CD8-positive, alpha-beta memory T cell (primary cell): ENCODE data around the gene NKAIN4. TPM values are rescaled to one million over a fixed set of nuclear protein-coding genes. Genes with fewer than 3 reads are reported as not detected.
A peak's percentile ranks its signal among the peaks of the same experiment; 100 is the strongest.

ENCODE experiments used
- CTCF ChIA-PET: fragments of 350-600 bp; sonication (Branson Sonifier 250); formaldehyde crosslinking; loops from one replicate; lab custom pipeline; 2021; ENCODE audit warnings: antibody characterized with exemption; lab: Charles Lee
- POLR2A ChIA-PET: fragments of 350-600 bp; sonication (Branson Sonifier 250); formaldehyde crosslinking; loops from one replicate; lab custom pipeline; 2021; ENCODE audit warnings: antibody characterized with exemption; lab: Charles Lee
- DNase-seq, 5 donors: peaks; one replicate each; pipeline versions ENCODE4 v3.0.0 to v3.0.0-alpha.2; 2020 to 2022; ENCODE audit warnings: mixed read lengths in 1 of 5
- H3K27ac ChIP-seq: one replicate; pipeline ENCODE4 v1.7.0; 2013; ENCODE audit warnings: low read depth, mild to moderate bottlenecking, low read length, moderate library complexity
- H3K27me3 ChIP-seq: 2 replicates; pipeline ENCODE4 v1.7.0; 2013; ENCODE audit warnings: low read length, mild to moderate bottlenecking; ENCODE audit not compliant: insufficient read depth, poor library complexity, severe bottlenecking
- H3K36me3 ChIP-seq: 2 replicates; pipeline ENCODE4 v1.7.0; 2013; ENCODE audit warnings: mild to moderate bottlenecking, low read length, moderate library complexity; ENCODE audit not compliant: insufficient read depth
- H3K4me1 ChIP-seq: 2 replicates; pipeline ENCODE4 v1.7.0; 2013; ENCODE audit warnings: mild to moderate bottlenecking, low read length, moderate library complexity; ENCODE audit not compliant: insufficient read depth
- H3K4me3 ChIP-seq: 2 replicates; pipeline ENCODE4 v1.7.0; 2013; ENCODE audit warnings: mild to moderate bottlenecking, low read length
- H3K9me3 ChIP-seq: 2 replicates; pipeline ENCODE4 v1.7.0; 2013; ENCODE audit warnings: mild to moderate bottlenecking, low read length
- H3K27ac Mint-ChIP-seq, 8 donors: one replicate each; pipeline ENCODE4 v1.8.0; 2020 to 2021; ENCODE audit warnings: mixed read lengths in 8 of 8, mild to moderate bottlenecking in 6 of 8, inconsistent platforms in 3 of 8, moderate library complexity in 3 of 8
- H3K27me3 Mint-ChIP-seq, 2 donors: one replicate each; pipeline ENCODE4 v1.8.0; 2020 to 2021; ENCODE audit warnings: mixed read lengths in 2 of 2, mild to moderate bottlenecking in 1 of 2, moderate library complexity in 1 of 2
- H3K36me3 Mint-ChIP-seq, 3 donors: one replicate each; pipeline ENCODE4 v1.8.0; 2020 to 2021; ENCODE audit warnings: mixed read lengths in 3 of 3, inconsistent platforms in 1 of 3, mild to moderate bottlenecking in 1 of 3
- H3K4me1 Mint-ChIP-seq, 3 donors: one replicate each; pipeline ENCODE4 v1.8.0; 2020 to 2021; ENCODE audit warnings: mixed read lengths in 3 of 3, inconsistent platforms in 1 of 3, mild to moderate bottlenecking in 1 of 3
- H3K4me3 Mint-ChIP-seq, 7 donors: one replicate each; pipeline ENCODE4 v1.8.0; 2020 to 2021; ENCODE audit warnings: mixed read lengths in 7 of 7, mild to moderate bottlenecking in 6 of 7, moderate library complexity in 4 of 7, inconsistent platforms in 2 of 7
- H3K9me3 Mint-ChIP-seq, 5 donors: one replicate each; pipeline ENCODE4 v1.8.0; 2020 to 2022; ENCODE audit warnings: mixed read lengths in 5 of 5, mild to moderate bottlenecking in 3 of 5, moderate library complexity in 2 of 5, inconsistent platforms in 1 of 5
- polyA plus RNA-seq: library from polyadenylated mRNA; unstranded; fragments of 300-500 nt; fragmentation: Illumina TruSeq; gene quantifications from one replicate; pipeline ENCODE4 v1.2.3, GENCODE V29; 2021
- total RNA-seq, 2 experiments: library from RNA; stranded (reverse); gene quantifications; one replicate each; pipeline ENCODE4 v1.2.3, GENCODE V29; 2021

The NKAIN4 gene
- total and polyA plus RNA-seq, 3 experiments from 2014 or later = not detected

DNA sequence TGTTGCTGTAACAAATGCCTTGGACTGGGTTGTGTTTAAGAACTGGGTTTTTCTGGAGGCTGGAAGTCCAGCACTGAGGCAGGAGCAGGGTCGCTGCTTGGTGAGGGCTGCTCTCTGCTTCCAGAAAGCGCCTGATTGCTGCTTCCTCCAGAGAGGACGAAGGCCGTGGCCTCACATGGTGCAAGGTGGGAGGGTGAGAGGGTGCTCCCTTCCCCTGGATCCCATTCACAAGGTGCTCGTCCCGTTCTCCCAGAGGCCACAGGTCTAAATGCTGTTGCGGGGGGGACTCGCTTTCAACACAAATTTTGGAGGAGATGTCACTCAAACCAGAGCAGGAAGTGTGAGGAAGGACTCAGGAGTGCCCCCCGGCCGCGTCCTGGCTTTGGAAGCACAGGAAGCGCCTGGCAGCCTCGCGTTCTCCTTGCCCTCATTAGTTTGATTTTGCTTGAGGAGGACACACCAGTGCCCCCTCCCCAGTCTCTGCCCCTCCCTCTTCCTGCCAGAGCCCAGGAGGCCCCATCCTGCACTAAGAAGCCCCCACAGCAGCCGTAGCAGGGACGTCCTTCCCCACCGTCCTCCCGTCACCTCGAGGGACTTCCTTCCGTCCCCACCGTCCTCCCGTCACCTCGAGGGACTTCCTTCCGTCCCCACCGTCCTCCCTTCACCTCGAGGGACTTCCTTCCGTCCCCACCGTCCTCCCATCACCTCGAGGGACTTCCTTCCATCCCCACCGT is 7.7 kb upstream of the NKAIN4 start:
- no peak for DNase-seq
- Histone ChIP-seq H3K4me1 (no peaks in the 10 kb centered on the region), H3K4me3 (no peak overlapping the region), H3K27ac (no peak overlapping the region), H3K27me3 (no peaks in the 10 kb centered on the region), H3K36me3 (no peaks in the 10 kb centered on the region), H3K9me3 (no peaks in the 10 kb centered on the region)
- Mint-ChIP-seq H3K27ac (peak overlapping the region in 1 of 8 donors; percentile 95), H3K27me3 (peaks cover 16 to 38% of the 10 kb centered on the region in 2 donors), H3K4me1 (peaks cover 2 to 8% (median 6%) of the 10 kb centered on the region in 3 donors), H3K4me3 (peak overlapping the region in 1 of 7 donors; percentile 88), H3K36me3 (peaks cover 0 to 2% (median 0%) of the 10 kb centered on the region in 3 donors), H3K9me3 (no peaks in the 10 kb centered on the region)
- ChIA-PET CTCF (no interaction called here), POLR2A (no interaction called here)

DNA sequence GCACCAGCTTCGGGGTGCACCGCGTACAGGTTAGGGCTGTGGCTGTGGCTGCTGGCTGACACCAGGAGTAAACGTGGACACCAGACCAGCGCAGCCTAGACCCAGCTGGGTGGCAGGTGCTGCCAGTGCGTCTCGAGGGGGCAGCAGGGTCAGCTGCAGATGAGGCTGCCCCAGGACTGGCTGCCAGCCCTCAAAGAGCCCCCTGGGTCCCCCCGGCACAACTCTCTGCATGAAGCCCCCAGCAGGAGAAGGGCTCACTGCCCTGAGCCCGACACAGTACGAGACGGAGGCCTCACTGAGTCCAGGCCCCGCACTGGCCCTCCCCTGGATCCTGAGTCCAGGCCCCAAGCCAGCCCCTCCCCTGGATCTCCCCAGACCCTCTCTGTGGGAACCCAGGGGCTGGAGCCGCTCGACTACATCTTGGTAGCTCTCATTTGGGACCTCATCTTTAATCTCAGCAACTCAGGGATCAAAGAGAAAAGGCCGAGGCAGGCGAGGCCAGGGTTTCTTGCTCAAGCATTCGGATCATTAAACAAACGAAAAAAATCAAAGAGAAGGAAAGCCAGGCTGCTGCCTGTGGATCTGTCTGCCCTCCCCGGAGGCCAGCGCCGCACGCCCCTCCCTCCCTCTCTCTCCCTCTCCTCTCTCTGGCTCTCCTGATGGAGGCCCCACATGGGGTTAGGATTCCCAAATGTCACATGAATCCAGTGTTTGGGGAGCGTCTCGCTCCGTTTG is 7.0 kb upstream of the NKAIN4 start:
- no peak overlapping the region for H3K27ac Mint-ChIP-seq
- Histone ChIP-seq H3K36me3 (no peaks in the 10 kb centered on the region), H3K27ac (no peak overlapping the region), H3K9me3 (no peaks in the 10 kb centered on the region), H3K27me3 (peaks cover 2% of the 10 kb centered on the region), H3K4me3 (no peak overlapping the region), H3K4me1 (no peaks in the 10 kb centered on the region)
- H3K36me3 Mint-ChIP-seq = peaks cover 0 to 3% (median 0%) of the 10 kb centered on the region in 3 donors
- H3K4me3 Mint-ChIP-seq = no peak overlapping the region
- H3K4me1 Mint-ChIP-seq = peaks cover 2 to 8% (median 6%) of the 10 kb centered on the region in 3 donors
- H3K27me3 Mint-ChIP-seq = peaks cover 18 to 42% of the 10 kb centered on the region in 2 donors
- CTCF ChIA-PET = no interaction called here
- no peaks in the 10 kb centered on the region for H3K9me3 Mint-ChIP-seq
- POLR2A ChIA-PET = no interaction called here
- DNase-seq = no peak

DNA sequence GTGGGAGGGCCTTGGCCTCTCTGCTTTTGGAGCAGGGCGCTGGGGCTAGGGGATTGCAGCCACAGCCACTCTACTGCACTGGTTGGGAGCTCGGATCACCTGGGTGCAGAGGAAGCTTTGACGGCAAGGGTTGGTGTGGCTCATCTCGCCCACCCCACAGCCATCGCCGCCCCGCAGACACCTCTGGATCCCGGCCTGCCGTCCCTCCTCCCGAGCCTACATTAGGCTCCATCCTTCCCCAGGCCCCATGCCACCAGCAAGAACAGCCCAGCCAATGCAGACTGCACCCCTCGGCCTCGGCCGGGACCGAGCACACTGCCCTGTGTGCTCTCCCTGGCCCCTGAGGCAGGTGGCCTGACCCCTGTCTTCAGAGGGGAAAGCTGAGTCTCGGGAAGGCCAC is 6.3 kb upstream of the NKAIN4 start:
- H3K27ac Mint-ChIP-seq = no peak overlapping the region
- no peak overlapping the region for H3K27ac ChIP-seq
- H3K4me1 ChIP-seq = no peaks in the 10 kb centered on the region
- H3K4me3 Mint-ChIP-seq = no peak overlapping the region
- POLR2A ChIA-PET = no interaction called here
- H3K36me3 Mint-ChIP-seq = peaks cover 0 to 3% (median 0%) of the 10 kb centered on the region in 3 donors
- H3K9me3 ChIP-seq = no peaks in the 10 kb centered on the region
- CTCF ChIA-PET = no interaction called here
- peaks cover 18 to 42% of the 10 kb centered on the region in 2 donors for H3K27me3 Mint-ChIP-seq
- no peaks in the 10 kb centered on the region for H3K36me3 ChIP-seq
- no peaks in the 10 kb centered on the region for H3K9me3 Mint-ChIP-seq
- H3K27me3 ChIP-seq = peaks cover 8% of the 10 kb centered on the region
- no peak for DNase-seq
- peaks cover 3 to 8% (median 7%) of the 10 kb centered on the region in 3 donors for H3K4me1 Mint-ChIP-seq
- H3K4me3 ChIP-seq = no peak overlapping the region

DNA sequence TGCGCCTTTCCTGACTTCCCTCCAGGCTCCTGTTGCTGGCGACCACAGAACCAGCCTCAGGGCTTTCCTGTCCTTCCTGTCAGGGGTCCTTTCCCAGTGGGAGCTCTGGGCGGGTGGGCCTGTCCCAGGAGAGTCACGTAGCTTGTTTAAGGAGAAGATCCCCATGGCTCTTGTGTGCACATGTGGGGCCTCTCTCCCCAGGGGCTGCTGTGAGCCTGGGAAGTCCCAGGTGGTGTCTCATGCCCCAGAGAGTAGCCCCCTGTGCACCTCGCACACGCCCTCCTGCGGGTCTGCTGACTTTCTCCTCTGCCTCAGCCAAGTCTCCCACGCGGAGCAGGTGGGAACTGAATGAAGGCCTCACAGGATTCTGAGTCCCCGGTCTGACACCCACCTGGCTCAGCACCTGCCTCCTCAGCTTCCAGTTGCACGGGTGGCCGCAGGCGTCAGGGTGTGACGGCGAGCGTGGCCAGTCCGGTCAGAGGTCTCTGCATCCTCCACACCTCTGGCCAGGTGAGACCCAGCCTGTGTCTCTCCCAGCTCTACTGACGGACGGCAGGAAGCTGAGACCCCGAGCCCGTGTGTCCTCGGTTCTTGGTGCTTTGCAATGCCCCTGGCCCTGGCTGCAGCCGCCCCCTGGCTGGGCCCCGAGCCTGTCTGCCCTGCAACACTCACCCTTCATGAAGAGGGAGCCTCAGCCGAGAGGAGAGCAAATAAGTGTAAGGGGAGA is 5.6 kb upstream of the NKAIN4 start:
- H3K4me1 ChIP-seq = no peaks in the 10 kb centered on the region
- Mint-ChIP-seq H3K27me3 (peaks cover 22 to 45% of the 10 kb centered on the region in 2 donors), H3K27ac (no peak overlapping the region), H3K36me3 (peaks cover 0 to 3% (median 0%) of the 10 kb centered on the region in 3 donors), H3K4me1 (peaks cover 6 to 9% (median 8%) of the 10 kb centered on the region in 3 donors), H3K4me3 (no peak overlapping the region), H3K9me3 (no peaks in the 10 kb centered on the region)
- no peaks in the 10 kb centered on the region for H3K9me3 ChIP-seq
- ChIA-PET CTCF (no interaction called here), POLR2A (no interaction called here)
- DNase-seq = no peak
- peaks cover 14% of the 10 kb centered on the region for H3K27me3 ChIP-seq
- no peak overlapping the region for H3K4me3 ChIP-seq
- H3K27ac ChIP-seq = no peak overlapping the region
- no peaks in the 10 kb centered on the region for H3K36me3 ChIP-seq

DNA sequence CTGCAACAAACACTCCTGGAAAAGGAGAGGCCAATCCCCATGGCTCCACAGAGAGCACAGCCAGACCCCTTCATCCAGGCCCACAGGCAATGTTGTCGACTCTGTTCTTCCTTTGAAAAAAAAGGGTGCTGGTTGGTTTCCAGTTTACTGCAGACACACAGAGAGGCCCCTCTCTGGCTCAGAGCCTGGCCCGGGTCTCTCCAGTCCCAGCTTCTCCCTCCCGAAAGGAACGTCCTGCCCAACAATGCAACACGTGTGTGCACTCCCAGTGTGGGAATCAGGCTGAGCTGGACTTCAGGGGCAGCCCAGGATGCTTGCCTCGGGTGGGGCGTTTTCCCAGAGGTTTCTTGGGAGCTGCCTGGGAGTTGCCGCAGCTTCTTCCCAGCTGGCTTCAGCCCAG is 4.5 kb upstream of the NKAIN4 start:
- H3K36me3 ChIP-seq = no peaks in the 10 kb centered on the region
- H3K27ac Mint-ChIP-seq = no peak overlapping the region
- peaks cover 15% of the 10 kb centered on the region for H3K27me3 ChIP-seq
- CTCF ChIA-PET = no interaction called here
- DNase-seq = no peak
- H3K4me3 ChIP-seq = no peak overlapping the region
- H3K9me3 Mint-ChIP-seq = no peaks in the 10 kb centered on the region
- H3K27me3 Mint-ChIP-seq = peaks cover 19 to 43% of the 10 kb centered on the region in 2 donors
- no peak overlapping the region for H3K4me3 Mint-ChIP-seq
- no peaks in the 10 kb centered on the region for H3K9me3 ChIP-seq
- peaks cover 0 to 3% (median 0%) of the 10 kb centered on the region in 3 donors for H3K36me3 Mint-ChIP-seq
- no peak overlapping the region for H3K27ac ChIP-seq
- peaks cover 6 to 9% (median 8%) of the 10 kb centered on the region in 3 donors for H3K4me1 Mint-ChIP-seq
- H3K4me1 ChIP-seq = no peaks in the 10 kb centered on the region
- POLR2A ChIA-PET = no interaction called here

DNA sequence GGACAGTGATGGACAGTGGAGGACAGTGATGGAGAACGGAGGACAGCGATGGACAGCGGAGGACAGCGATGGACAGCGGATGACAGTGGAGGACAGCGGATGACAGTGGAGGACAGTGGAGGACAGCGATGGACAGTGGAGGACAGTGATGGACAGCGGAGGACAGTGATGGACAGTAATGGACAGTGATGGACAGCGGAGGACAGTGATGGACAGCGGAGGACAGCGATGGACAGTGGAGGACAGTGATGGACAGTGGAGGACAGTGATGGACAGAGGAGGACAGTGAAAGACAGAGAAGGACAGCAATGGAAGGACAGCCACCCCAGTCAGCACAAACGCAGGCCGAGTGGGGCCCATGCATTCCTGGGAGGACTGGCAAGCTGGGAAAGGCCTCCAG is 3.4 kb upstream of the NKAIN4 start:
- no peak for DNase-seq
- peaks cover 21 to 45% of the 10 kb centered on the region in 2 donors for H3K27me3 Mint-ChIP-seq
- no peaks in the 10 kb centered on the region for H3K36me3 ChIP-seq
- no peaks in the 10 kb centered on the region for H3K4me1 ChIP-seq
- peaks cover 0 to 3% (median 0%) of the 10 kb centered on the region in 3 donors for H3K36me3 Mint-ChIP-seq
- no peak overlapping the region for H3K27ac ChIP-seq
- H3K4me1 Mint-ChIP-seq = peaks cover 10 to 16% (median 13%) of the 10 kb centered on the region in 3 donors
- POLR2A ChIA-PET = no interaction called here
- CTCF ChIA-PET = no interaction called here
- no peaks in the 10 kb centered on the region for H3K9me3 ChIP-seq
- H3K4me3 Mint-ChIP-seq = no peak overlapping the region
- no peaks in the 10 kb centered on the region for H3K9me3 Mint-ChIP-seq
- peaks cover 21% of the 10 kb centered on the region for H3K27me3 ChIP-seq
- no peak overlapping the region for H3K4me3 ChIP-seq
- no peak overlapping the region for H3K27ac Mint-ChIP-seq

DNA sequence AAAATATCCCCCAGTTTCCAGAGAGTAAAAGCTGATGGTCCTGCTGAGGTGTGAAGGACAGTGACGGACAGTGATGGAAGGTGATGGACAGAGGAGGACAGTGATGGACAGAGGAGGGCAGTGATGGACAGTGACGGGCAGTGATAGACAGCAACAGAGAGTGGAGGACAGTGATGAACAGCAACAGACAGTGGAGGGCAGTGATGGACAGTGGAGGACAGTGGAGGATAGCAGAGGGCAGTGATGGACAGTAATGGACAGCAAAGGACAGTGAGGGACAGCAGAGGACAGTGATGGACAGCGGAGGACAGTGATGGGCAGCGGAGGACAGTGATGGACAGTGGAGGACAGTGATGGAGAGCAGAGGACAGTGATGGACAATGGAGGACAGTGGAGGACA is 2.7 kb upstream of the NKAIN4 start:
- H3K4me3 Mint-ChIP-seq = no peak overlapping the region
- POLR2A ChIA-PET = no interaction called here
- H3K4me1 Mint-ChIP-seq = peaks cover 7 to 12% (median 9%) of the 10 kb centered on the region in 3 donors
- H3K27ac Mint-ChIP-seq = no peak overlapping the region
- Histone ChIP-seq H3K4me3 (no peak overlapping the region), H3K36me3 (no peaks in the 10 kb centered on the region), H3K4me1 (no peaks in the 10 kb centered on the region), H3K27me3 (peaks cover 25% of the 10 kb centered on the region), H3K27ac (no peak overlapping the region), H3K9me3 (no peaks in the 10 kb centered on the region)
- H3K9me3 Mint-ChIP-seq = no peaks in the 10 kb centered on the region
- CTCF ChIA-PET = no interaction called here
- DNase-seq = no peak
- H3K36me3 Mint-ChIP-seq = peaks cover 0 to 3% (median 0%) of the 10 kb centered on the region in 3 donors
- peaks cover 25 to 52% of the 10 kb centered on the region in 2 donors for H3K27me3 Mint-ChIP-seq
